Cardiac fibroblast (primary cell): ENCODE data around the gene PCA3.
A peak's percentile ranks its signal among the peaks of the same experiment; 100 is the strongest.

Experiments
- DNase-seq, 2 donors: peaks; one replicate each; pipeline versions ENCODE4 v3.0.0 to v3.0.0-alpha.2; 2010; ENCODE audit warnings: low read depth in 2 of 2
- H3K4me3 ChIP-seq, 2 donors: replicated peaks in 1 of 2; 1 replicate in 1 of 2; 2 replicates in 1 of 2; pipeline ENCODE4 v1.5.1; 2011; ENCODE audit warnings: low read depth in 2 of 2, low read length in 2 of 2, mild to moderate bottlenecking in 2 of 2, moderate library complexity in 1 of 2
- CTCF ChIP-seq: IDR thresholded peaks from one replicate; pipeline ENCODE4 v1.5.1; 2011; ENCODE audit warnings: low read depth, mild to moderate bottlenecking, low read length, inconsistent platforms

The PCA3 gene

GRCh38 chr9:76751001-76751400 lies 13.2 kb upstream of the PCA3 start:
- H3K4me3 ChIP-seq, result no peak overlapping the region
- no peak for DNase-seq
- TF ChIP-seq CTCF, result no peak

GRCh38 chr9:76756268-76756640 lies 8.0 kb upstream of the PCA3 start:
- peak; percentile 14 for TF ChIP-seq CTCF
- DNase-seq, result peak; percentile 32 to 46
- no peak overlapping the region for H3K4me3 ChIP-seq

- no peak for DNase-seq
- H3K4me3 ChIP-seq, result no peak overlapping the region
- no peak for TF ChIP-seq CTCF
These were observed 7.1 kb upstream of the PCA3 start for GRCh38 chr9:76756941-76757673.

- no peak overlapping the region for H3K4me3 ChIP-seq
- DNase-seq, result peak in 1 of 2 donors; percentile 10
- TF ChIP-seq CTCF, result no peak
These were observed 5.8 kb upstream of the PCA3 start for GRCh38 chr9:76758476-76758875.

- DNase-seq, result no peak
- H3K4me3 ChIP-seq, result no peak overlapping the region
- no peak for TF ChIP-seq CTCF
These were observed 4.5 kb upstream of the PCA3 start for GRCh38 chr9:76759732-76760131.

GRCh38 chr9:76761448-76761847 lies 2.8 kb upstream of the PCA3 start:
- peak; percentile 39 for TF ChIP-seq CTCF
- H3K4me3 ChIP-seq, result no peak overlapping the region
- peak; percentile 17 to 33 for DNase-seq

GRCh38 chr9:76766126-76766525 lies 1.9 kb downstream of the PCA3 start:
- TF ChIP-seq CTCF, result no peak
- H3K4me3 ChIP-seq, result no peak overlapping the region
- no peak for DNase-seq
